Measurements from ENCODE around the gene SLC2A11.
"Not testable (repeated sequence)": the region's sequence is repeated elsewhere in the genome, so short reads cannot be mapped to it uniquely, and the experiment has no call there.

Gene SLC2A11

GRCh38 chr22:23904573-23905254, 47.0 kb downstream of the SLC2A11 start:
- Histone ChIP-seq H3K27ac (ENCODE audit: low read length) (no peak overlapping the region), H3K9me3 (ENCODE audit: control insufficient read depth in 1 of 2, low read length in 2 of 2) (no peaks in the 10 kb centered on the region), H3K4me1 (ENCODE audit: control insufficient read depth in 1 of 2, insufficient read depth in 2 of 2, low read length in 2 of 2) (peaks cover 0 to 4% of the 10 kb centered on the region in 2 donors), H3K36me3 (ENCODE audit: control insufficient read depth in 1 of 2, insufficient read depth in 2 of 2, low read length in 2 of 2) (no peaks in the 10 kb centered on the region), H3K27me3 (ENCODE audit: low read depth, low read length) (no peaks in the 10 kb centered on the region), H3K4me3 (ENCODE audit: low read depth in 1 of 2, low read length in 2 of 2) (no peak overlapping the region)

GRCh38 chr22:23906641-23907040, 49.0 kb downstream of the SLC2A11 start:
- H3K27me3 ChIP-seq (ENCODE audit: low read depth, low read length), result no peaks in the 10 kb centered on the region
- peaks cover 0 to 5% of the 10 kb centered on the region in 2 donors for H3K4me1 ChIP-seq (ENCODE audit: control insufficient read depth in 1 of 2, insufficient read depth in 2 of 2, low read length in 2 of 2)
- H3K27ac ChIP-seq (ENCODE audit: low read length), result no peak overlapping the region
- no peak overlapping the region for H3K4me3 ChIP-seq (ENCODE audit: low read depth in 1 of 2, low read length in 2 of 2)
- H3K9me3 ChIP-seq (ENCODE audit: control insufficient read depth in 1 of 2, low read length in 2 of 2), result no peaks in the 10 kb centered on the region
- no peaks in the 10 kb centered on the region for H3K36me3 ChIP-seq (ENCODE audit: control insufficient read depth in 1 of 2, insufficient read depth in 2 of 2, low read length in 2 of 2)

GRCh38 chr22:23907423-23907822, 49.7 kb downstream of the SLC2A11 start:
- not testable (repeated sequence) for H3K36me3 ChIP-seq (ENCODE audit: control insufficient read depth in 1 of 2, insufficient read depth in 2 of 2, low read length in 2 of 2); H3K27ac ChIP-seq (ENCODE audit: low read length); H3K27me3 ChIP-seq (ENCODE audit: low read depth, low read length); H3K4me3 ChIP-seq (ENCODE audit: low read depth in 1 of 2, low read length in 2 of 2); H3K9me3 ChIP-seq (ENCODE audit: control insufficient read depth in 1 of 2, low read length in 2 of 2); H3K4me1 ChIP-seq (ENCODE audit: control insufficient read depth in 1 of 2, insufficient read depth in 2 of 2, low read length in 2 of 2)

- no peaks in the 10 kb centered on the region for H3K9me3 ChIP-seq (ENCODE audit: control insufficient read depth in 1 of 2, low read length in 2 of 2)
- H3K27me3 ChIP-seq (ENCODE audit: low read depth, low read length), result no peaks in the 10 kb centered on the region
- peaks cover 8 to 10% of the 10 kb centered on the region in 2 donors for H3K4me1 ChIP-seq (ENCODE audit: control insufficient read depth in 1 of 2, insufficient read depth in 2 of 2, low read length in 2 of 2)
- H3K4me3 ChIP-seq (ENCODE audit: low read depth in 1 of 2, low read length in 2 of 2), result no peak overlapping the region
- no peak overlapping the region for H3K27ac ChIP-seq (ENCODE audit: low read length)
- no peaks in the 10 kb centered on the region for H3K36me3 ChIP-seq (ENCODE audit: control insufficient read depth in 1 of 2, insufficient read depth in 2 of 2, low read length in 2 of 2)
Observed at GRCh38 chr22:23908587-23909205, 51.0 kb downstream of the SLC2A11 start.

GRCh38 chr22:23909296-23909898, 51.7 kb downstream of the SLC2A11 start:
- Histone ChIP-seq H3K9me3 (ENCODE audit: control insufficient read depth in 1 of 2, low read length in 2 of 2) (no peaks in the 10 kb centered on the region), H3K27ac (ENCODE audit: low read length) (no peak overlapping the region), H3K27me3 (ENCODE audit: low read depth, low read length) (no peaks in the 10 kb centered on the region), H3K4me1 (ENCODE audit: control insufficient read depth in 1 of 2, insufficient read depth in 2 of 2, low read length in 2 of 2) (peaks cover 8 to 10% of the 10 kb centered on the region in 2 donors), H3K4me3 (ENCODE audit: low read depth in 1 of 2, low read length in 2 of 2) (peak overlapping the region in 1 of 2 donors; percentile 31), H3K36me3 (ENCODE audit: control insufficient read depth in 1 of 2, insufficient read depth in 2 of 2, low read length in 2 of 2) (no peaks in the 10 kb centered on the region)

GRCh38 chr22:23910496-23911190, 53.0 kb downstream of the SLC2A11 start:
- Histone ChIP-seq H3K9me3 (ENCODE audit: control insufficient read depth in 1 of 2, low read length in 2 of 2) (no peaks in the 10 kb centered on the region), H3K27ac (ENCODE audit: low read length) (no peak overlapping the region), H3K27me3 (ENCODE audit: low read depth, low read length) (no peaks in the 10 kb centered on the region), H3K4me3 (ENCODE audit: low read depth in 1 of 2, low read length in 2 of 2) (no peak overlapping the region), H3K4me1 (ENCODE audit: control insufficient read depth in 1 of 2, insufficient read depth in 2 of 2, low read length in 2 of 2) (peaks cover 8 to 10% of the 10 kb centered on the region in 2 donors), H3K36me3 (ENCODE audit: control insufficient read depth in 1 of 2, insufficient read depth in 2 of 2, low read length in 2 of 2) (no peaks in the 10 kb centered on the region)

GRCh38 chr22:23911318-23911980, 53.8 kb downstream of the SLC2A11 start:
- H3K27me3 ChIP-seq (ENCODE audit: low read depth, low read length), result no peaks in the 10 kb centered on the region
- H3K9me3 ChIP-seq (ENCODE audit: control insufficient read depth in 1 of 2, low read length in 2 of 2), result no peaks in the 10 kb centered on the region
- H3K27ac ChIP-seq (ENCODE audit: low read length), result no peak overlapping the region
- H3K4me1 ChIP-seq (ENCODE audit: control insufficient read depth in 1 of 2, insufficient read depth in 2 of 2, low read length in 2 of 2), result peaks cover 8 to 10% of the 10 kb centered on the region in 2 donors
- no peaks in the 10 kb centered on the region for H3K36me3 ChIP-seq (ENCODE audit: control insufficient read depth in 1 of 2, insufficient read depth in 2 of 2, low read length in 2 of 2)
- no peak overlapping the region for H3K4me3 ChIP-seq (ENCODE audit: low read depth in 1 of 2, low read length in 2 of 2)

GRCh38 chr22:23912293-23912903, 54.7 kb downstream of the SLC2A11 start:
- H3K4me3 ChIP-seq (ENCODE audit: low read depth in 1 of 2, low read length in 2 of 2), result no peak overlapping the region
- H3K9me3 ChIP-seq (ENCODE audit: control insufficient read depth in 1 of 2, low read length in 2 of 2), result no peaks in the 10 kb centered on the region
- peaks cover 0 to 5% of the 10 kb centered on the region in 2 donors for H3K36me3 ChIP-seq (ENCODE audit: control insufficient read depth in 1 of 2, insufficient read depth in 2 of 2, low read length in 2 of 2)
- no peaks in the 10 kb centered on the region for H3K27me3 ChIP-seq (ENCODE audit: low read depth, low read length)
- H3K27ac ChIP-seq (ENCODE audit: low read length), result no peak overlapping the region
- H3K4me1 ChIP-seq (ENCODE audit: control insufficient read depth in 1 of 2, insufficient read depth in 2 of 2, low read length in 2 of 2), result peaks cover 8 to 10% of the 10 kb centered on the region in 2 donors

- peak overlapping the region; percentile 70 to 80 for H3K4me3 ChIP-seq (ENCODE audit: low read depth in 1 of 2, low read length in 2 of 2)
- peaks cover 0 to 5% of the 10 kb centered on the region in 2 donors for H3K36me3 ChIP-seq (ENCODE audit: control insufficient read depth in 1 of 2, insufficient read depth in 2 of 2, low read length in 2 of 2)
- H3K27ac ChIP-seq (ENCODE audit: low read length), result peak overlapping the region; percentile 92
- H3K4me1 ChIP-seq (ENCODE audit: control insufficient read depth in 1 of 2, insufficient read depth in 2 of 2, low read length in 2 of 2), result peaks cover 8 to 10% of the 10 kb centered on the region in 2 donors
- H3K9me3 ChIP-seq (ENCODE audit: control insufficient read depth in 1 of 2, low read length in 2 of 2), result no peaks in the 10 kb centered on the region
- no peaks in the 10 kb centered on the region for H3K27me3 ChIP-seq (ENCODE audit: low read depth, low read length)
Observed at GRCh38 chr22:23913306-23913660, 55.6 kb downstream of the SLC2A11 start.

- no peaks in the 10 kb centered on the region for H3K9me3 ChIP-seq (ENCODE audit: control insufficient read depth in 1 of 2, low read length in 2 of 2)
- H3K27ac ChIP-seq (ENCODE audit: low read length), result peak overlapping the region; percentile 92
- H3K36me3 ChIP-seq (ENCODE audit: control insufficient read depth in 1 of 2, insufficient read depth in 2 of 2, low read length in 2 of 2), result peaks cover 0 to 5% of the 10 kb centered on the region in 2 donors
- H3K4me3 ChIP-seq (ENCODE audit: low read depth in 1 of 2, low read length in 2 of 2), result peak overlapping the region; percentile 70 to 80
- no peaks in the 10 kb centered on the region for H3K27me3 ChIP-seq (ENCODE audit: low read depth, low read length)
- peaks cover 8 to 10% of the 10 kb centered on the region in 2 donors for H3K4me1 ChIP-seq (ENCODE audit: control insufficient read depth in 1 of 2, insufficient read depth in 2 of 2, low read length in 2 of 2)
Observed at GRCh38 chr22:23913661-23914353, 56.1 kb downstream of the SLC2A11 start.

Measured in muscle layer of duodenum (tissue), 2 donors.